Activated T-cell treated with anti-CD3 and anti-CD28 coated beads, Interleukin-2, amount 50 U/mL, for 48 hours (primary cell): ENCODE results near the gene SEC31A.
"Not testable (repeated sequence)": the region's sequence is repeated elsewhere in the genome, so short reads cannot be mapped to it uniquely, and the experiment has no call there.

ENCODE experiments used
- DNase-seq, 2 experiments: peaks; one replicate each; pipeline ENCODE4 v3.0.0-alpha.2; 2020

SEC31A gene, protein sequence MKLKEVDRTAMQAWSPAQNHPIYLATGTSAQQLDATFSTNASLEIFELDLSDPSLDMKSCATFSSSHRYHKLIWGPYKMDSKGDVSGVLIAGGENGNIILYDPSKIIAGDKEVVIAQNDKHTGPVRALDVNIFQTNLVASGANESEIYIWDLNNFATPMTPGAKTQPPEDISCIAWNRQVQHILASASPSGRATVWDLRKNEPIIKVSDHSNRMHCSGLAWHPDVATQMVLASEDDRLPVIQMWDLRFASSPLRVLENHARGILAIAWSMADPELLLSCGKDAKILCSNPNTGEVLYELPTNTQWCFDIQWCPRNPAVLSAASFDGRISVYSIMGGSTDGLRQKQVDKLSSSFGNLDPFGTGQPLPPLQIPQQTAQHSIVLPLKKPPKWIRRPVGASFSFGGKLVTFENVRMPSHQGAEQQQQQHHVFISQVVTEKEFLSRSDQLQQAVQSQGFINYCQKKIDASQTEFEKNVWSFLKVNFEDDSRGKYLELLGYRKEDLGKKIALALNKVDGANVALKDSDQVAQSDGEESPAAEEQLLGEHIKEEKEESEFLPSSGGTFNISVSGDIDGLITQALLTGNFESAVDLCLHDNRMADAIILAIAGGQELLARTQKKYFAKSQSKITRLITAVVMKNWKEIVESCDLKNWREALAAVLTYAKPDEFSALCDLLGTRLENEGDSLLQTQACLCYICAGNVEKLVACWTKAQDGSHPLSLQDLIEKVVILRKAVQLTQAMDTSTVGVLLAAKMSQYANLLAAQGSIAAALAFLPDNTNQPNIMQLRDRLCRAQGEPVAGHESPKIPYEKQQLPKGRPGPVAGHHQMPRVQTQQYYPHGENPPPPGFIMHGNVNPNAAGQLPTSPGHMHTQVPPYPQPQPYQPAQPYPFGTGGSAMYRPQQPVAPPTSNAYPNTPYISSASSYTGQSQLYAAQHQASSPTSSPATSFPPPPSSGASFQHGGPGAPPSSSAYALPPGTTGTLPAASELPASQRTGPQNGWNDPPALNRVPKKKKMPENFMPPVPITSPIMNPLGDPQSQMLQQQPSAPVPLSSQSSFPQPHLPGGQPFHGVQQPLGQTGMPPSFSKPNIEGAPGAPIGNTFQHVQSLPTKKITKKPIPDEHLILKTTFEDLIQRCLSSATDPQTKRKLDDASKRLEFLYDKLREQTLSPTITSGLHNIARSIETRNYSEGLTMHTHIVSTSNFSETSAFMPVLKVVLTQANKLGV

GRCh38 chr4:82890901-82891706, at the start of gene SEC31A:
Gene SEC31A, minus strand, starts transcription at chr4:82891153. Its CDS starts 9,217 bp downstream, at chr4:82881936.
- peak; percentile 97 to 98 for DNase-seq

- no peak for DNase-seq
These were observed 48.5 kb upstream of the SEC31A start for GRCh38 chr4:82939414-82939813.

DNA sequence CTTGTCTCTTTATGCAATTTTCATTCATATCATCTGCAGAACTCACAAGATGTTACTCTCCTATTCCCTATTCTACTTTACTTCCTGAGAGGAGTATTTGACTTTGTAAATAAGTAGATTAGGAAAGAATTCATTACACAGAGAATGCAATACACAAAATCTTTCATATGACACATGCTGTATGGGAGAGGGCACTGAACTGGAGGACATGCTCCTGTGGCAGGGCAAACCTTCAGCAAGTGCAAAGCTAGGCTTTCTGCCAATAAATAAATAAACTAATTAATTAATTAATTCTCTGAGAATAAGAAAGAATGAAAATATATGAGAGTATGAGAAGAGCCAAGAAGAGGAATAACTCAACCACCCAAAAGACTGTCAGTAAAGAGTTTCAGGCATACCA, 43.5 kb upstream of the SEC31A start:
- DNase-seq: no peak

- no peak for DNase-seq
These were observed 40.1 kb upstream of the SEC31A start for GRCh38 chr4:82930848-82931755.

- DNase-seq: no peak
These were observed 30.8 kb upstream of the SEC31A start for GRCh38 chr4:82921795-82922194.

DNA sequence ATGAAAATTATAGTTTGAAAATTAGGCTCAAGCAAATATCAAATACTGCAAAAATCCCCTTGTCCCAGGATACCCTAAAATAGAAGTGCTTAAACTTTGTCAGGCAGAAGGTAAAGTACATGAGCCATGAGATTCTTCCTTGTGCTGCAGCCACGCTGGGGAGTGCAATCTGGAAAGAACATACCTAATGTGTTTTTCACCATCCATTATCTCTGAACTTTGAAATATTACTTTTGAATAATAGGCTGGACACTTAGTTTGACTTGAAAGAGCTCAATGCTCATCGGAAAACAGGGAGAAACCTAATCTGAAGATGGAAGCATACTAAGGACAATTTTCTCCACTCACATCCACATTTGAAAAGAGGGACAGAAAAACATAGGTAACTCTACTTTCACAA, 28.4 kb upstream of the SEC31A start:
- no peak for DNase-seq

DNA sequence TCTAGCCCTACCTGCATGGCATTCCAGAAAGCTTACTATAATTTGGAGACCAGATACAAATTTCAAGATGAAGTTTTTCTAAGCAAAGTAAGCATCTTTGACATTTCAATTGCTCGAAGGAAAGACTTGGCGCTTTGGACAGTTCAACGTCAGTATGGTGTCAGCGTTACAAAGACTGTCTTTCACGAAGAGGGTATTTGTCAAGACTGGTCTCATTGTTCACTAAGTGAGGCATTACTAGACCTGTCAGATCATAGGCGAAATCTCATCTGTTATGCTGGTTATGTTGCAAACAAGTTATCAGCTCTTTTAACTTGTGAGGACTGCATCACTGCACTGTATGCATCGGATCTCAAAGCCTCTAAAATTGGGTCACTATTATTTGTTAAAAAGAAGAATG, 27.1 kb upstream of the SEC31A start:
- no peak for DNase-seq

DNA sequence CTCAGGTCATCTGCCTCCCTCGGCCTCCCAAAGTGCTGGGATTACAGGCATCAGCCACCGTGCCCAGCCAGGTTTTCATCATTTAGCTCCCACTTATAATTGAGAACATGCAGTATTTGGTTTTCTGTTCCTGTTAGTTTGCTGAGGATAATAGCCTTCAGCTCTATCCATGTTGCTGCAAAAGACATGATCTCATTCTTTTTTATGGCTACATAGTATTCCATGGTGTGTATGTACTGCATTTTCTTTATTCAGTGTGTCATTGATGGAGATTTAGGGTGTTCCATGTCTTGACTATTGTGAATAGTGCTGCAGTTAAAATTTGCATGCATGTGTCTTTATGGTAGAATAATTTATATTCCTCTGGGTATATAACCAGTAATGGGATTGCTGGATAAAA, 23.0 kb upstream of the SEC31A start:
- not testable (repeated sequence) for DNase-seq

- no peak for DNase-seq
These were observed 22.4 kb upstream of the SEC31A start for GRCh38 chr4:82913305-82913704.

DNA sequence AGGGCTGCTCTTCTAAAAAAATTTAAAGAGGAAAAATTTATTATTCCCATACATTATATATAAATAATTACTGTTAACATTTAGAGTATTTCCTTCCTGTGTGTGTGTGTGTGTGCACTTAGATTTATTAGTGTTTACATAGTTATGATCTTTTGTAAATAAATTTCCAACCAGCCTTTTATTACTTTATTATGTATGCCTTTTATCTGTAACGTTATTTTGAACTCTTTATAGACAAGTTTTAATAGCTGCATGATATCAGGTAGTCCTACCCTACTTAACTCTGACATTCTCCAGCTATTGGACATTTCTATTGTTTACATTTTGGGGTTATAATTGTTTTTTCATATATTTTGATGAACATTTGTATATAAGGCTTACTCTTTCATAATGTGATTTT, 18.4 kb upstream of the SEC31A start:
- no peak for DNase-seq

DNA sequence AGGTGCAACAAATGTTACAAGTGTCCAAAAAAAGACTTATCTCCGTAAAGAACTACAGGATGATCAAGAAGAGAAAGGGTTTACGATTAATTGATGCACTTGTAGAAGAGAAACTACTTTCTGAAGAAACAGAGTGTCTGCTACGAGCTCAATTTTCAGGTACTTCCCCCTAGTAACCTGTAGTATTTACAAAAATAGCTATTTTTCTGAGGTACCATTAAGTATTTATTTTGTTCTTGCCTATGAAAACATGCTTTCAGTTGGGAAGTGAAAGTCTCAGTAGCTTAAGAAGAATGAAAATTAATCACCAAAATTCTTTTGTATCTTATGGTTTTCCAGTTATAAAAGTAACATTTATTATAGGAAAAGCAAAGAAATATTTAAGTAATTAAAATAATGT, 15.5 kb upstream of the SEC31A start:
- no peak for DNase-seq

DNA sequence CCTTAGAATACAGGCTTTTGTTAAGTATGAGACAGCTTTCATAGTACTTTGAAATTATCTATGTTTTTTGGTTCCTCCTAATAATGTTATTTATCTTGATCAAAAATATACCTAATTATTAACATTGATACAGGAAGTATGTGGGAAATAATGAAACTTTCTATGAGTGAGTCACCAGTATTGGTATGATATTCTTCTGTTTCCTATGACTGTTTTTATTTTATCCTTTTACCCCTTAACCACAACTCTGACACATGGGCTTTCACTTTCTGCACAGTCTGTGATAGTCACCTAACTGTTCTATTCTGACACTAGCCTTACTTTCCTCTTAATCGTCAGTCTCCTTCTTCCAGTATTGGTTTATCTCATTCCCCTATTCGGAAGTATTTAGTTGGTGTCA, 14.3 kb upstream of the SEC31A start:
- no peak for DNase-seq

DNA sequence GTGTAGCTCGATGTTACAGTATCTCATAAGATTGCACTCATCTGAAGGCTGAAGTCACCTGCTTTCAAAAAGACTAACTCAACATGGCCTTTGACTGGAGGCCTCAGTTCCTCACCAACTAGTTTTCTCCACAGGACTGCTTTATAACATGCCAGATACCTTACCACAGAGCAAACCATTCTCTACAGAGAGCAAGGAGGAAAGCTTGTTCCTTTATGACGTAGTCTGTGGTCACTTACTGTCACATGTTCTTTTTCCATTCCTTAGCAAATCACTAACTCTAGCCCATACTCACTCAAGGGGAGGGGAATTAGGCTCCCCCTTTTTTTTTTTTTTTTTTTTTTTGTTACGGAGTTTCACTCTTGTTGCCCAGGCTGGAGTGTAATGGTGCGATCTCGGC, 12.8 kb upstream of the SEC31A start:
- no peak for DNase-seq

DNA sequence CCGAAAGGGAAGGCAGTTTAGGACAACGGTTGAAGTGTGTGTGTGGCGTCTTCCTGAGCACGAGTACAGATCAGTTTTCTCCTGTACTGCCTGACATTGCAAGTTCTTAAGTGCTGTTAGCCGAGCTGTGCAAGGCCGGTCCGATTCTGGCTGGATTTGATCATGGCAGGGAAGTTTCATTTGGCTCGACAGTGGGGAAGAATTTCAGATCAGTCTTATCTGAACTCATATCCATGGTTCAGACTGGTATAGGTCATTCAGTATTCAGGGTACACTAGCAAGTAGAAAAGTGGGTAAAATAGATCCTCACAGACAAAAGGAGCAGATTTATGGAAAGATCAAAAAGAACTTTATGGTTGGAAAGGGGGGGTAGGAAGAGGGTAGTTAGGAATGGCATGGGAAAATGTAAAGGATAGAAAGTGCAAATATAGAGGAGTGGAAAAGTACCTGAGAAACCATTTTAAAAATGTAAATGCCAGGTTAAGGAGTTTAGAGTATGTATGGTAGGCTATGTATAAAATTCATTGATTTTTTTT, 10.3 kb upstream of the SEC31A start:
- no peak for DNase-seq

DNA sequence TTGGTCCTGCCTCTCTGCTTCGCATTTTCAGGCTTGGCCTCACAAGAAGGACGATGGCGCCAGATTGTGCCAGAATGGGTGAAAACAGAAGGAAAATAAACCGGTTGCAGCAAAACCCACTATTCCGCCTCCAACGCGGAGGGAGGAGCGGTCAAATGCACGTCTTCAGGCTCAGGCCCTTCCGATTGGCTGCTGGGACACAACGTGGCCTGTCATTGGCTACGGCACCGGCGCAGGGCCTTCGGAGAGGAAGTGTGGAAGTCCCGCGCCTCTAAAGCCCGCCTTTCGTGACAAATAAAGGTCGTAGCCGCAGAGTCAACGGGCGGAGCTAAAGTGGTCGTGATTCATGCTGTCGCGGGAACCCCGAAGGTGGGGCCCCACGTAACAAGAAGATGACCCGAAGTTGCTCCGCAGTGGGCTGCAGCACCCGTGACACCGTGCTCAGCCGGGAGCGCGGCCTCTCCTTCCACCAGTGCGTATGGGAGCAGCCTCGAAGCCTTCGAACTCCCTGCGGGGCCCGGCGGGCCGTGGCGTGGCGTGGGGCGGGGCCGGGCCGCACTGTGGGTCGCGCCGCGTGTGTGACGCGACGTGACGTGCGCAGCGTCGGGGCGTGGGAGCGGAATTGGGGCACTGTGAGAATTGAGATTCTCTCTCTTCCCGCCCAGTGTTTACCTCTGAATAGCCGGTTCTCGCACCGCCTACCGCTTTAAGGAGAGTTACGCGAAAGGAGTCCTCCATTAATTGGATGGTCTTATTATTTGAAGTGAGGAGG, 9.6 kb upstream of the SEC31A start, which contains the start of gene THAP9:
Gene THAP9 (plus strand): TSS at position 325 of the 772 bp plus-strand sequence. CDS start 68 bp downstream, at position 393.
- peak; percentile 97 for DNase-seq

DNA sequence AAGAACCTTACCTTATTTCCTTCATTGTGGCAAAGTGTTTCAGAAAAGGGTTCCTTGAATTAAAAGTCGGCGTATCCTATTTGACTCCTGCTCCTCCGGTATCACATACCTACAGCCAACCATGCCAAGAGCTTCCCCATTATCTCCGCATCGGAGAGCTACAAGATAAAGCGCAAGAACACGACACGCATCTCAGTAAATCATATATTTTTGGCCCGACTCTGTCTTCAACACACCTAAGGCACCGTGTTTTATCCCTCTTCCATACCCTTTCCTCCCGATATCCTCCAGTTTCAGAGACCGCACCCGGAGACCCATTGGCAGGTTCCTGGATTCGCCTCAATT, 9.1 kb upstream of the SEC31A start:
- DNase-seq: no peak

- DNase-seq: no peak
These were observed 8.6 kb upstream of the SEC31A start for GRCh38 chr4:82899374-82900065.

GRCh38 chr4:82898322-82899243, 7.6 kb upstream of the SEC31A start:
- no peak for DNase-seq
